HEK293T (cell line): ENCODE results near the gene SSR1.

ENCODE experiments used
- CTCF ChIA-PET: fragments of 350-600 bp; formaldehyde crosslinking; extraction: SDS; loops from one replicate; lab custom pipeline; 2021; ENCODE audit warnings: antibody characterized with exemption, inconsistent platforms; lab: Yijun Ruan, JAX
- POLR2A ChIA-PET: fragments of 350-600 bp; formaldehyde crosslinking; extraction: SDS; loops from one replicate; lab custom pipeline; 2020; ENCODE audit warnings: antibody characterized with exemption, inconsistent platforms; lab: Yijun Ruan, JAX
- DNase-seq: peaks from one replicate; pipeline ENCODE4 v3.0.0; 2012; ENCODE audit warnings: mixed read lengths; ENCODE audit errors: extremely low spot score
- ARNT ChIP-seq: fragments of 450-650 bp; IDR thresholded peaks from 2 replicates; pipeline ENCODE4 v1.6.1; 2017; ENCODE audit warnings: mild to moderate bottlenecking
- BHLHE40 ChIP-seq: fragments of 450-650 bp; IDR thresholded peaks from 2 replicates; pipeline ENCODE4 v1.6.1; 2016; ENCODE audit warnings: mild to moderate bottlenecking, moderate library complexity, borderline replicate concordance
- CTBP1 ChIP-seq: fragments of 450-650 bp; IDR thresholded peaks from 2 replicates; pipeline ENCODE4 v1.6.1; 2016; ENCODE audit warnings: borderline replicate concordance
- ELF4 ChIP-seq: fragments of 450-650 bp; IDR thresholded peaks from 2 replicates; pipeline ENCODE4 v1.6.1; 2017; ENCODE audit warnings: antibody characterized with exemption
- FOXA1 ChIP-seq: fragments of 450-650 bp; IDR thresholded peaks from 2 replicates; pipeline ENCODE4 v1.6.1; 2016; ENCODE audit warnings: mild to moderate bottlenecking
- FOXK2 ChIP-seq: fragments of 450-650 bp; IDR thresholded peaks from 2 replicates; pipeline ENCODE4 v1.6.1; 2016; ENCODE audit warnings: mild to moderate bottlenecking
- FOXM1 ChIP-seq: fragments of 450-650 bp; IDR thresholded peaks from 2 replicates; pipeline ENCODE4 v1.6.1; 2017; ENCODE audit warnings: mild to moderate bottlenecking, borderline replicate concordance
- HDGF ChIP-seq: fragments of 450-650 bp; IDR thresholded peaks from 2 replicates; pipeline ENCODE4 v1.6.1; 2017; ENCODE audit warnings: antibody characterized with exemption, borderline replicate concordance
- L3MBTL2 ChIP-seq: fragments of 450-650 bp; conservative IDR thresholded peaks from 2 replicates; pipeline ENCODE4 v1.6.1; 2016; ENCODE audit warnings: mild to moderate bottlenecking
- LEF1 ChIP-seq: fragments of 450-650 bp; IDR thresholded peaks from 2 replicates; pipeline ENCODE4 v1.6.1; 2017; ENCODE audit warnings: mild to moderate bottlenecking, borderline replicate concordance
- NFRKB ChIP-seq: fragments of 450-650 bp; IDR thresholded peaks from 2 replicates; pipeline ENCODE4 v1.6.1; 2016; ENCODE audit warnings: mild to moderate bottlenecking, moderate library complexity
- PKNOX1 ChIP-seq: fragments of 450-650 bp; IDR thresholded peaks from 2 replicates; pipeline ENCODE4 v1.6.1; 2016
- SP1 ChIP-seq: fragments of 450-650 bp; IDR thresholded peaks from 2 replicates; pipeline ENCODE4 v1.6.1; 2017
- SUZ12 ChIP-seq: fragments of 450-650 bp; IDR thresholded peaks from 2 replicates; pipeline ENCODE4 v1.6.1; 2016; ENCODE audit warnings: mild to moderate bottlenecking
- TARDBP ChIP-seq: fragments of 450-650 bp; IDR thresholded peaks from 2 replicates; pipeline ENCODE4 v1.6.1; 2016
- ZNF384 ChIP-seq: fragments of 450-650 bp; IDR thresholded peaks from 2 replicates; pipeline ENCODE4 v1.6.1; 2016

SSR1 gene

GRCh38 chr6:7230327-7230691 is 82.7 kb downstream of the SSR1 start:
- ChIA-PET POLR2A (no interaction called here), CTCF (no interaction called here)
- no peak for TF ChIP-seq BHLHE40
- no peak for TF ChIP-seq FOXA1
- no peak for TF ChIP-seq CTBP1
- DNase-seq, result no peak

- no peak for DNase-seq
- CTCF ChIA-PET, result no interaction called here
- no peak for TF ChIP-seq TARDBP
- TF ChIP-seq L3MBTL2, result no peak
- no peak for TF ChIP-seq SUZ12
- TF ChIP-seq FOXM1, result no peak
- no peak for TF ChIP-seq CTBP1
- TF ChIP-seq PKNOX1, result no peak
- no peak for TF ChIP-seq ELF4
- TF ChIP-seq ZNF384, result no peak
- TF ChIP-seq FOXK2, result no peak
- no peak for TF ChIP-seq HDGF
- TF ChIP-seq ARNT, result no peak
- no peak for TF ChIP-seq FOXA1
- TF ChIP-seq LEF1, result no peak
- no peak for TF ChIP-seq SP1
- TF ChIP-seq NFRKB, result no peak
- no peak for TF ChIP-seq BHLHE40
- POLR2A ChIA-PET, result no interaction called here
Measured at GRCh38 chr6:7229376-7230326, 83.3 kb downstream of the SSR1 start.

GRCh38 chr6:7228662-7229375 is 84.2 kb downstream of the SSR1 start:
- CTCF ChIA-PET, result no interaction called here
- TF ChIP-seq FOXA1 (no peak), SP1 (no peak), FOXK2 (no peak), BHLHE40 (no peak), PKNOX1 (no peak), HDGF (no peak), TARDBP (no peak), ARNT (no peak), FOXM1 (no peak), SUZ12 (no peak), ELF4 (no peak), NFRKB (no peak), ZNF384 (no peak), L3MBTL2 (no peak), CTBP1 (no peak), LEF1 (no peak)
- DNase-seq, result no peak
- POLR2A ChIA-PET, result no interaction called here

GRCh38 chr6:7224731-7225130 is 88.3 kb downstream of the SSR1 start:
- POLR2A ChIA-PET, result no interaction called here
- CTCF ChIA-PET, result no interaction called here
- DNase-seq, result no peak
- TF ChIP-seq ZNF384 (no peak), BHLHE40 (no peak), HDGF (no peak), SUZ12 (no peak), NFRKB (no peak)

GRCh38 chr6:7222197-7222596 is 90.8 kb downstream of the SSR1 start:
- ChIA-PET CTCF (no interaction called here), POLR2A (no interaction called here)
- DNase-seq, result no peak
- TF ChIP-seq TARDBP (no peak), ZNF384 (no peak), CTBP1 (no peak)

GRCh38 chr6:7219310-7219709 is 93.7 kb downstream of the SSR1 start:
- POLR2A ChIA-PET, result no interaction called here
- CTCF ChIA-PET, result interaction anchor here (0.6 kb wide), 1 partner anchor 110 kb away, joined by 3 read pairs; no protein-coding TSS in a partner anchor
- DNase-seq, result no peak
- no peak for TF ChIP-seq ARNT
- no peak for TF ChIP-seq SP1
- no peak for TF ChIP-seq NFRKB
- no peak for TF ChIP-seq L3MBTL2
- TF ChIP-seq CTBP1, result no peak
- no peak for TF ChIP-seq SUZ12
- TF ChIP-seq HDGF, result no peak
- TF ChIP-seq LEF1, result no peak
- no peak for TF ChIP-seq FOXA1
- no peak for TF ChIP-seq TARDBP
- TF ChIP-seq ZNF384, result no peak
- no peak for TF ChIP-seq BHLHE40
